SK-N-SH (cell line): ENCODE data around the gene ACAP2.

Experiments
- CTCF ChIP-seq: fragments of 200-600 bp; sonication (generic); IDR thresholded peaks from 2 replicates; pipeline ENCODE4 v1.6.1; 2017; ENCODE audit warnings: antibody characterized with exemption, mild to moderate bottlenecking, moderate library complexity
- ELF1 ChIP-seq: IDR thresholded peaks from 2 replicates; pipeline ENCODE4 v1.4.0; 2012
- POLR2AphosphoS5 ChIP-seq: IDR thresholded peaks from 2 replicates; pipeline ENCODE4 v1.6.1; 2012; ENCODE audit warnings: low read depth, low read length

- TF ChIP-seq POLR2AphosphoS5 (no peak), ELF1 (no peak), CTCF (no peak)
These were observed 136.5 kb downstream of the ACAP2 start for GRCh38 chr3:195306369-195306768.
